ENCODE measurements around the gene TET3. TPM values are rescaled to one million over a fixed set of nuclear protein-coding genes. Genes with fewer than 3 reads are reported as not detected.

TET3 gene
- polyA plus RNA-seq, 1 donor from 2014 or later: 18.2 TPM

DNA sequence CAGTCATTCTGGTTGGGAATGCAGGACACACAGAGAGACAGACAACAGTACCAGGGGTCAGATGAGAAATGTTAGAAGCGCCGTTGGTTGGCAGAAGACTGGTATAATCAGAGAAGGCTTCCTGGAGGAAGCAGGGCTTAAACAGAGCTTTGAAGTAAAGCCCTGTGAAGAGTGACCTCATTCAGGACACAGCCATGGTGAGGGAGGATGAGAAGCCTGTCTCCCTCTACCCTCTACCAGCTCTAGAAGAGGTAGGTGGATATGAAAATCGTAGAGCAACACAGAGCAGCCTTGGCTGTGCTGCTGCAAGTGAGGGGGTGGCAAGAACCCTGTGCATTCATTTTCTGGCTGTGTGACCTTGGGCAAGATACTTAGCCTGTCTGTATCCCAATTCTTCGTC, 14.2 kb downstream of the TET3 start:
- H3K4me3 ChIP-seq (ENCODE audit: low read length): peak overlapping the region; percentile 73
- peaks cover 8% of the 10 kb centered on the region for H3F3A ChIP-seq (ENCODE audit: insufficient read depth, low read length, poor library complexity, severe bottlenecking)
- H3K4me2 ChIP-seq (ENCODE audit: low read length): peak overlapping the region; percentile 53
- H3K9me2 ChIP-seq (ENCODE audit: insufficient read depth, low read length): no peaks in the 10 kb centered on the region
- no peaks in the 10 kb centered on the region for H3K36me3 ChIP-seq (ENCODE audit: insufficient read depth, low read length)
- H4K20me1 ChIP-seq (ENCODE audit: insufficient read depth): peaks cover 3% of the 10 kb centered on the region
- TF ChIP-seq EP300 (conservative IDR thresholded peaks at IDR 0.05; ENCODE audit: poor library complexity, severe bottlenecking) (no peak), EZH2 (IDR thresholded peaks at IDR 0.05; ENCODE audit: borderline replicate concordance, insufficient read depth, low read length, poor library complexity, severe bottlenecking) (no peak), RAD21 (conservative IDR thresholded peaks at IDR 0.05) (no peak), TAF1 (IDR thresholded peaks at IDR 0.05; ENCODE audit: low read depth) (no peak), SMC3 (conservative IDR thresholded peaks at IDR 0.05; ENCODE audit: poor library complexity) (no peak), CTCF (IDR thresholded peaks at IDR 0.05; ENCODE audit: poor library complexity, severe bottlenecking) (no peak), MXI1 (conservative IDR thresholded peaks at IDR 0.05; ENCODE audit: poor library complexity, severe bottlenecking) (no peak), POLR2AphosphoS5 (IDR thresholded peaks at IDR 0.05) (no peak)
- TF ChIP-seq, protein P1, sequence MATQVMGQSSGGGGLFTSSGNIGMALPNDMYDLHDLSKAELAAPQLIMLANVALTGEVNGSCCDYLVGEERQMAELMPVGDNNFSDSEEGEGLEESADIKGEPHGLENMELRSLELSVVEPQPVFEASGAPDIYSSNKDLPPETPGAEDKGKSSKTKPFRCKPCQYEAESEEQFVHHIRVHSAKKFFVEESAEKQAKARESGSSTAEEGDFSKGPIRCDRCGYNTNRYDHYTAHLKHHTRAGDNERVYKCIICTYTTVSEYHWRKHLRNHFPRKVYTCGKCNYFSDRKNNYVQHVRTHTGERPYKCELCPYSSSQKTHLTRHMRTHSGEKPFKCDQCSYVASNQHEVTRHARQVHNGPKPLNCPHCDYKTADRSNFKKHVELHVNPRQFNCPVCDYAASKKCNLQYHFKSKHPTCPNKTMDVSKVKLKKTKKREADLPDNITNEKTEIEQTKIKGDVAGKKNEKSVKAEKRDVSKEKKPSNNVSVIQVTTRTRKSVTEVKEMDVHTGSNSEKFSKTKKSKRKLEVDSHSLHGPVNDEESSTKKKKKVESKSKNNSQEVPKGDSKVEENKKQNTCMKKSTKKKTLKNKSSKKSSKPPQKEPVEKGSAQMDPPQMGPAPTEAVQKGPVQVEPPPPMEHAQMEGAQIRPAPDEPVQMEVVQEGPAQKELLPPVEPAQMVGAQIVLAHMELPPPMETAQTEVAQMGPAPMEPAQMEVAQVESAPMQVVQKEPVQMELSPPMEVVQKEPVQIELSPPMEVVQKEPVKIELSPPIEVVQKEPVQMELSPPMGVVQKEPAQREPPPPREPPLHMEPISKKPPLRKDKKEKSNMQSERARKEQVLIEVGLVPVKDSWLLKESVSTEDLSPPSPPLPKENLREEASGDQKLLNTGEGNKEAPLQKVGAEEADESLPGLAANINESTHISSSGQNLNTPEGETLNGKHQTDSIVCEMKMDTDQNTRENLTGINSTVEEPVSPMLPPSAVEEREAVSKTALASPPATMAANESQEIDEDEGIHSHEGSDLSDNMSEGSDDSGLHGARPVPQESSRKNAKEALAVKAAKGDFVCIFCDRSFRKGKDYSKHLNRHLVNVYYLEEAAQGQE (IDR thresholded peaks at IDR 0.05; ENCODE audit: borderline replicate concordance): no peak
- peak overlapping the region; percentile 86 for H3K9ac ChIP-seq (ENCODE audit: low read length)
- H3K79me2 ChIP-seq (replicated peaks; ENCODE audit: insufficient read depth, low read length): peaks cover 84% of the 10 kb centered on the region
- H3K27me3 ChIP-seq (ENCODE audit: insufficient read depth, low read depth, low read length): no peaks in the 10 kb centered on the region
- H3K27ac ChIP-seq (ENCODE audit: low read length): peak overlapping the region; percentile 99
- H3K9me3 ChIP-seq (ENCODE audit: low read length): no peaks in the 10 kb centered on the region
- H2AFZ ChIP-seq (ENCODE audit: low read depth, low read length): no peak overlapping the region

GRCh38 chr2:73999881-74000597, 15.3 kb downstream of the TET3 start:
- Histone ChIP-seq H4K20me1 (ENCODE audit: insufficient read depth) (peaks cover 13% of the 10 kb centered on the region), H3K79me2 (replicated peaks; ENCODE audit: insufficient read depth, low read length) (peaks cover 84% of the 10 kb centered on the region), H3K4me2 (ENCODE audit: low read length) (peak overlapping the region; percentile 53), H3K9me2 (ENCODE audit: insufficient read depth, low read length) (no peaks in the 10 kb centered on the region), H2AFZ (ENCODE audit: low read depth, low read length) (no peak overlapping the region), H3K27ac (ENCODE audit: low read length) (peak overlapping the region; percentile 99), H3K27me3 (ENCODE audit: insufficient read depth, low read depth, low read length) (no peaks in the 10 kb centered on the region), H3K4me3 (ENCODE audit: low read length) (peak overlapping the region; percentile 73), H3F3A (ENCODE audit: insufficient read depth, low read length, poor library complexity, severe bottlenecking) (peaks cover 8% of the 10 kb centered on the region), H3K36me3 (ENCODE audit: insufficient read depth, low read length) (no peaks in the 10 kb centered on the region), H3K9me3 (ENCODE audit: low read length) (no peaks in the 10 kb centered on the region), H3K9ac (ENCODE audit: low read length) (peak overlapping the region; percentile 86)
- TF ChIP-seq MXI1 (conservative IDR thresholded peaks at IDR 0.05; ENCODE audit: poor library complexity, severe bottlenecking): peak; percentile 19
- TF ChIP-seq CTCF (IDR thresholded peaks at IDR 0.05; ENCODE audit: poor library complexity, severe bottlenecking): no peak
- TF ChIP-seq TAF1 (IDR thresholded peaks at IDR 0.05; ENCODE audit: low read depth): peak; percentile 29
